K562 (cell line): ENCODE data around the gene CDC23. TPM values are rescaled to one million over a fixed set of nuclear protein-coding genes. Genes with fewer than 3 reads are reported as not detected.

Source experiments
- ATAC-seq: fragments of 200-7000 bp; cut with Tn5 transposase; 3 replicates; pipeline ENCODE4 v1.9.1; 2020; ENCODE audit warnings: moderate library complexity
- BruUV-seq: library from RNA; stranded (reverse); fragments of 400-500 nt; replicated peaks from 2 replicates; lab custom pipeline; 2021; lab: Mats Ljungman, UMichigan
- CTCF ChIA-PET: fragments of 300-600 bp; formaldehyde crosslinking; extraction: SDS; loops from one replicate; lab custom pipeline; 2021; ENCODE audit warnings: low intra/inter-chr PET ratio; lab: Yijun Ruan, JAX
- POLR2A ChIA-PET: fragments of 300-600, 350-650 bp; sonication (Branson Sonifier 250); formaldehyde crosslinking; extraction: SDS; loops from one replicate; lab custom pipeline; 2021; ENCODE audit warnings: antibody characterized with exemption, inconsistent platforms; lab: Yijun Ruan, JAX
- DNase-seq, 4 experiments: peaks; one replicate each; pipeline versions ENCODE4 v3.0.0 to v3.0.0-alpha.2; 2011 to 2018; ENCODE audit warnings: low spot score in 3 of 4, mixed read lengths in 3 of 4; ENCODE audit errors: extremely low read depth in 1 of 4
- FAIRE-seq: peaks from 2 replicates; lab custom pipeline; 2011; peaks lifted over from hg19 to GRCh38; lab: Jason Lieb, UNC
- H2AFZ ChIP-seq: 2 replicates; pipeline ENCODE4 v1.6.0; 2011; ENCODE audit warnings: low read depth, low read length, control low read depth, inconsistent platforms
- H3K27ac ChIP-seq: fragments of 200-600 bp; 3 replicates; pipeline ENCODE4 v1.8.0; 2011; ENCODE audit warnings: low read depth, mild to moderate bottlenecking, control low read depth, inconsistent platforms, low read length, moderate library complexity, mixed read lengths; ENCODE audit errors: extremely low read depth
- H3K27me3 ChIP-seq, 2 experiments: fragments of 300-600 bp in 1 of 2; 2 replicates in 1 of 2; 3 replicates in 1 of 2; pipeline versions ENCODE4 v1.6.0 to v1.8.0; 2011; ENCODE audit warnings: inconsistent platforms in 2 of 2, low read length in 2 of 2, mild to moderate bottlenecking in 1 of 2, mixed read lengths in 1 of 2, moderate library complexity in 1 of 2; ENCODE audit not compliant: control insufficient read depth in 2 of 2, insufficient read depth in 2 of 2
- H3K36me3 ChIP-seq: fragments of 300-600 bp; 3 replicates; pipeline ENCODE4 v1.8.0; 2011; ENCODE audit warnings: mild to moderate bottlenecking, low read length, inconsistent platforms; ENCODE audit not compliant: control insufficient read depth, insufficient read depth
- H3K4me1 ChIP-seq, 2 experiments: fragments of 200-600 bp in 1 of 2; replicated peaks in 1 of 2; 2 replicates in 1 of 2; 3 replicates in 1 of 2; pipeline versions ENCODE4 v1.5.1 to v1.8.0; 2011; ENCODE audit warnings: inconsistent platforms in 2 of 2, low read length in 2 of 2, mild to moderate bottlenecking in 1 of 2, mixed read lengths in 1 of 2, moderate library complexity in 1 of 2; ENCODE audit not compliant: control insufficient read depth in 2 of 2, insufficient read depth in 2 of 2
- H3K4me2 ChIP-seq: 2 replicates; pipeline ENCODE4 v1.6.1; 2011; ENCODE audit warnings: low read length, control low read depth, inconsistent platforms, mixed read lengths; ENCODE audit not compliant: insufficient read depth
- H3K4me3 ChIP-seq: fragments of 200-600 bp; sonication (generic), shearing (Covaris generic); 2 replicates; pipeline ENCODE4 v1.5.1; 2016; ENCODE audit warnings: control low read depth, inconsistent platforms
- H3K79me2 ChIP-seq: fragments of 200-600 bp; 3 replicates; pipeline ENCODE4 v1.8.0; 2011; ENCODE audit warnings: low read length, inconsistent platforms; ENCODE audit not compliant: control insufficient read depth, insufficient read depth
- H3K9ac ChIP-seq, 2 experiments: 2 replicates each; pipeline versions ENCODE4 v1.6.0 to v1.6.1; 2011; ENCODE audit warnings: low read depth in 2 of 2, low read length in 2 of 2, control low read depth in 1 of 2, inconsistent platforms in 1 of 2, mild to moderate bottlenecking in 1 of 2, mixed read lengths in 1 of 2; ENCODE audit not compliant: insufficient read depth in 1 of 2
- H3K9me1 ChIP-seq: one replicate; pipeline ENCODE4 v1.6.0; 2011; ENCODE audit warnings: inconsistent platforms, mild to moderate bottlenecking, low read length, moderate library complexity; ENCODE audit not compliant: control insufficient read depth, insufficient read depth
- H3K9me3 ChIP-seq: replicated peaks from 2 replicates; pipeline ENCODE4 v1.5.1; 2011; ENCODE audit warnings: low read depth, low read length, inconsistent platforms; ENCODE audit not compliant: control insufficient read depth, insufficient read depth
- H4K20me1 ChIP-seq: replicated peaks from 2 replicates; pipeline ENCODE4 v1.6.1; 2011; ENCODE audit warnings: low read length, inconsistent platforms, mixed read lengths; ENCODE audit not compliant: control insufficient read depth, insufficient read depth
- FOXJ2 ChIP-seq: fragments of 200-800 bp; sonication (Bioruptor generic); IDR thresholded peaks from 2 replicates; pipeline ENCODE4 v1.6.1; 2016; ENCODE audit warnings: missing genetic modification characterization, missing compliant biosample characterization
- MEF2A ChIP-seq: IDR thresholded peaks from 2 replicates; pipeline ENCODE4 v1.6.1; 2011; ENCODE audit warnings: low read depth, mild to moderate bottlenecking, low read length, moderate library complexity; ENCODE audit not compliant: control insufficient read depth
- NFYB ChIP-seq: IDR thresholded peaks from 2 replicates; pipeline ENCODE4 v1.6.1; 2011; ENCODE audit warnings: mild to moderate bottlenecking, moderate library complexity; ENCODE audit not compliant: insufficient read length; ENCODE audit errors: extremely low read depth
- PHB2 ChIP-seq: fragments of 450-650 bp; IDR thresholded peaks from 2 replicates; pipeline ENCODE4 v1.6.1; 2017; ENCODE audit warnings: low read depth
- PHF8 ChIP-seq: fragments of 200-600 bp; sonication (generic); IDR thresholded peaks from 2 replicates; pipeline ENCODE4 v1.6.1; 2012; ENCODE audit warnings: mixed run types, mild to moderate bottlenecking, inconsistent platforms, low read length, moderate library complexity, borderline replicate concordance
- SAFB ChIP-seq: fragments of 200-400 bp; formaldehyde crosslinking; IDR thresholded peaks from 2 replicates; pipeline ENCODE4 v1.6.1; 2017; ENCODE audit warnings: low read depth, low read length, borderline replicate concordance
- SRF ChIP-seq, 2 experiments: fragments of 250-450, 450-650 bp in 1 of 2; sonication (Bioruptor Pico) in 1 of 2; sonication (generic) in 1 of 2; formaldehyde crosslinking; IDR thresholded peaks; 2 replicates each; pipeline versions ENCODE4 v1.5.0 to v1.5.1; 2020 to 2022; ENCODE audit warnings: mild to moderate bottlenecking in 1 of 2, missing genetic modification reagents in 1 of 2
- TRIM28 ChIP-seq: fragments of 450-650 bp; IDR thresholded peaks from 2 replicates; pipeline ENCODE4 v1.6.1; 2017
- ZNF3 ChIP-seq: fragments of 250-450 bp; sonication (Bioruptor Pico); IDR thresholded peaks from 2 replicates; pipeline ENCODE4 v1.5.0; 2021; ENCODE audit warnings: mild to moderate bottlenecking, moderate library complexity
- WGBS: fragments of 100-300 bp; shearing (Covaris generic); methylation state at CpG from one replicate; pipeline ENCODE4 v1.1.6; 2016; ENCODE audit warnings: low coverage, mixed read lengths; ENCODE audit not compliant: insufficient coverage; ENCODE audit errors: missing lambda C conversion rate; 5-methylcytosine and 5-hydroxymethylcytosine counted together
- in situ Hi-C: fragments of 300-500 bp; cut with MboI; formaldehyde crosslinking; loops from 4 replicates; pipeline ENCODE4 v1.15.0; 2018; ENCODE audit warnings: inconsistent platforms, mixed read lengths
- intact Hi-C: fragments of 100-400 bp; cut with micrococcal nuclease; formaldehyde crosslinking; loops from 2 replicates; pipeline ENCODE4 v1.14.2; 2022
- polyA plus RNA-seq, 8 experiments: library from polyadenylated mRNA; depleted of rRNA in 4 of 8; stranded (reverse) in 5 of 8; unstranded in 3 of 8; fragments of >200 nt; fragmentation: Nextera tagmentation in 2 of 8; fragmentation: Illumina TruSeq in 1 of 8; extraction: Ambion mirVana in 2 of 8; extraction: Trizol in 1 of 8; gene quantifications; 2 replicates each; pipeline versions ENCODE4 v1.2.1 to v1.2.3, GENCODE V29; 2011 to 2014; ENCODE audit warnings: inconsistent platforms in 1 of 8, missing spikeins in 1 of 8
- total RNA-seq, 7 experiments: library from RNA; depleted of rRNA in 6 of 7; stranded (reverse); fragments of >200 nt in 6 of 7; fragmentation: Illumina TruSeq in 2 of 7; extraction: Trizol in 2 of 7; gene quantifications; 2 replicates each; pipeline versions ENCODE4 v1.2.1 to v1.2.3, GENCODE V29; 2011 to 2021; ENCODE audit warnings: low replicate concordance in 1 of 7
- TF ChIP-seq, protein P1 (sequence below): sonication (generic); formaldehyde crosslinking; IDR thresholded peaks from 2 replicates; pipeline ENCODE4 v1.8.0; 2022; ENCODE audit warnings: mild to moderate bottlenecking, low read depth, missing genetic modification reagents
- TF ChIP-seq, protein P2 (sequence below): sonication (generic); formaldehyde crosslinking; IDR thresholded peaks from 2 replicates; pipeline ENCODE4 v1.8.1; 2023; ENCODE audit warnings: mild to moderate bottlenecking, missing genetic modification reagents
- TF ChIP-seq, protein P3 (sequence below): fragments of 250-450 bp; sonication (Bioruptor Pico); IDR thresholded peaks from 2 replicates; pipeline ENCODE4 v1.8.0; 2021; ENCODE audit warnings: moderate library complexity, mild to moderate bottlenecking, inconsistent platforms
- TF ChIP-seq, protein P4 (sequence below): fragments of 450-650 bp; IDR thresholded peaks from 2 replicates; pipeline ENCODE4 v1.6.1; 2016; ENCODE audit warnings: mild to moderate bottlenecking
- TF ChIP-seq, protein P5 (sequence below): fragments of 450-650 bp; formaldehyde crosslinking; IDR thresholded peaks from 2 replicates; pipeline ENCODE4 v1.4.0; 2022; ENCODE audit warnings: missing genetic modification characterization

The CDC23 gene
- total and polyA plus RNA-seq, 9 of the 15 experiments (the other 6 are each of a cell fraction or from before 2014, with no cell fraction given): 34.5 to 157 (median 65.5) TPM

DNA sequence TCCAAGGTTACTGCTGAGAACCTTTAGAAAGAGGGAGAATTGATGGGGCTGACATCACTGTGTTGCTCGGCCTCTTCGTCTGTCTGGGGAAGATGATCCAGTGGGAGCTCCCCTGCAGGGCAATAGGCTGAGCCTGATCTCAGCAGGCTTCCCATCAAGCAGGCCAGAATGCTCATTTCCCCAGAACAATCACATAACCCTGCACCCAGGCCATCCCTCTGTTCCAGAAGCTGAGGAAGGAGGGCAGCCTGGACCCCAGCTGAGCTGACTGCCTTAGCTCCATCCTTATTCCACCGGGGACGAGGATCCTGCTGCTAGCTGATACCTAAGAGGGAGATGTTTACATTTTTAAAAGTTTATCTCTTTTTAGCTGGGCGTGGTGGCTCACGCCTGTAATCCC lies 11.6 kb upstream of the CDC23 start (continued):
- TF ChIP-seq, protein P1, sequence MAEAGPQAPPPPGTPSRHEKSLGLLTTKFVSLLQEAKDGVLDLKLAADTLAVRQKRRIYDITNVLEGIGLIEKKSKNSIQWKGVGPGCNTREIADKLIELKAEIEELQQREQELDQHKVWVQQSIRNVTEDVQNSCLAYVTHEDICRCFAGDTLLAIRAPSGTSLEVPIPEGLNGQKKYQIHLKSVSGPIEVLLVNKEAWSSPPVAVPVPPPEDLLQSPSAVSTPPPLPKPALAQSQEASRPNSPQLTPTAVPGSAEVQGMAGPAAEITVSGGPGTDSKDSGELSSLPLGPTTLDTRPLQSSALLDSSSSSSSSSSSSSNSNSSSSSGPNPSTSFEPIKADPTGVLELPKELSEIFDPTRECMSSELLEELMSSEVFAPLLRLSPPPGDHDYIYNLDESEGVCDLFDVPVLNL: no peak
- TF ChIP-seq, all 486 proteins: peak for 0

DNA sequence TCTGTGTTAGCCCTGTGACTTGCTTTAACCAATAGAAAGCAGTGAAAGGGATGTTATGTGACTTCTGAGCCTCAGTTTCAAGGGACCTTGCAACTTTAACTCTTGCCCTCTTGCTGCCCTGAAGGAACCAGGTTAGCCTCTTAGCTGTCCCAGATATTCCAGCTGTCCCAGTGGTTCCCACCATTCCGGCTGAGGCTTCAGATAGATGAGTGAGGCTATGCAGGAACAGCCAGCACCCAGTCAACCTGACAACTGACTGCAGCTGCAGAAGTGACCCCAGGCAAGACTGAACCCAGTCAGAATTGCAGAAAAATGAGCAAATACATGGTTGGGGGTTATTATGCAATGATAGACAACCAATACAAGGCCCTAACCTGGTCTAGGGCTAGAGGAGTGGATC lies 10.4 kb upstream of the CDC23 start:
- Histone ChIP-seq H3K79me2 (no peaks in the 10 kb centered on the region), H4K20me1 (no peaks in the 10 kb centered on the region), H3K9me3 (peaks cover 8% of the 10 kb centered on the region), H2AFZ (peak overlapping the region; percentile 85), H3K36me3 (no peaks in the 10 kb centered on the region; the same call in 2 of the 3 replicates), H3K4me1 (peaks cover 0 to 4% of the 10 kb centered on the region in 2 experiments; a peak in 2 of 5 replicates), H3K27ac (no peak overlapping the region), H3K4me2 (no peak overlapping the region), H3K9ac (no peak overlapping the region), H3K4me3 (no peak overlapping the region), H3K9me1 (no peaks in the 10 kb centered on the region), H3K27me3 (no peaks in the 10 kb centered on the region)
- in situ Hi-C loops (no loop called here), intact Hi-C loops (loop anchor here (2.0 kb wide), 1 partner anchor 187 kb away; no protein-coding TSS in a partner anchor)
- POLR2A ChIA-PET: interaction anchor here (0.5 to 2.8 kb wide), 5 partner anchors 9 to 115 kb away, joined by 3 to 13 read pairs (median 8); partner anchors contain the start of genes CDC23 and FAM53C
- ATAC-seq (no peak; the same call in 1 of the 3 replicates), FAIRE-seq (no peak), DNase-seq (no peak)
- CTCF ChIA-PET: interaction anchor here (0.6 to 1.1 kb wide), 2 partner anchors 59 to 356 kb away, joined by 3 to 4 read pairs; no protein-coding TSS in a partner anchor
- 73% methylated on average over 1 of the region's 1 CpG for WGBS
- BruUV-seq: no TSS peak
- no peak for TF ChIP-seq NFYB
- TF ChIP-seq TRIM28: no peak
- TF ChIP-seq, protein P2, sequence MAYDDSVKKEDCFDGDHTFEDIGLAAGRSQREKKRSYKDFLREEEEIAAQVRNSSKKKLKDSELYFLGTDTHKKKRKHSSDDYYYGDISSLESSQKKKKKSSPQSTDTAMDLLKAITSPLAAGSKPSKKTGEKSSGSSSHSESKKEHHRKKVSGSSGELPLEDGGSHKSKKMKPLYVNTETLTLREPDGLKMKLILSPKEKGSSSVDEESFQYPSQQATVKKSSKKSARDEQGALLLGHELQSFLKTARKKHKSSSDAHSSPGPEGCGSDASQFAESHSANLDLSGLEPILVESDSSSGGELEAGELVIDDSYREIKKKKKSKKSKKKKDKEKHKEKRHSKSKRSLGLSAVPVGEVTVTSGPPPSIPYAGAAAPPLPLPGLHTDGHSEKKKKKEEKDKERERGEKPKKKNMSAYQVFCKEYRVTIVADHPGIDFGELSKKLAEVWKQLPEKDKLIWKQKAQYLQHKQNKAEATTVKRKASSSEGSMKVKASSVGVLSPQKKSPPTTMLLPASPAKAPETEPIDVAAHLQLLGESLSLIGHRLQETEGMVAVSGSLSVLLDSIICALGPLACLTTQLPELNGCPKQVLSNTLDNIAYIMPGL (CRISPR knock-in tag): no peak
- TF ChIP-seq SRF (CRISPR knock-in tag; IDR thresholded peaks at IDR 0.05): no peak
- no peak for TF ChIP-seq ZNF3 (CRISPR knock-in tag)
- TF ChIP-seq, protein P3, sequence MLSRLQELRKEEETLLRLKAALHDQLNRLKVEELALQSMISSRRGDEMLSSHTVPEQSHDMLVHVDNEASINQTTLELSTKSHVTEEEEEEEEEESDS: no peak
- TF ChIP-seq, protein P4, sequence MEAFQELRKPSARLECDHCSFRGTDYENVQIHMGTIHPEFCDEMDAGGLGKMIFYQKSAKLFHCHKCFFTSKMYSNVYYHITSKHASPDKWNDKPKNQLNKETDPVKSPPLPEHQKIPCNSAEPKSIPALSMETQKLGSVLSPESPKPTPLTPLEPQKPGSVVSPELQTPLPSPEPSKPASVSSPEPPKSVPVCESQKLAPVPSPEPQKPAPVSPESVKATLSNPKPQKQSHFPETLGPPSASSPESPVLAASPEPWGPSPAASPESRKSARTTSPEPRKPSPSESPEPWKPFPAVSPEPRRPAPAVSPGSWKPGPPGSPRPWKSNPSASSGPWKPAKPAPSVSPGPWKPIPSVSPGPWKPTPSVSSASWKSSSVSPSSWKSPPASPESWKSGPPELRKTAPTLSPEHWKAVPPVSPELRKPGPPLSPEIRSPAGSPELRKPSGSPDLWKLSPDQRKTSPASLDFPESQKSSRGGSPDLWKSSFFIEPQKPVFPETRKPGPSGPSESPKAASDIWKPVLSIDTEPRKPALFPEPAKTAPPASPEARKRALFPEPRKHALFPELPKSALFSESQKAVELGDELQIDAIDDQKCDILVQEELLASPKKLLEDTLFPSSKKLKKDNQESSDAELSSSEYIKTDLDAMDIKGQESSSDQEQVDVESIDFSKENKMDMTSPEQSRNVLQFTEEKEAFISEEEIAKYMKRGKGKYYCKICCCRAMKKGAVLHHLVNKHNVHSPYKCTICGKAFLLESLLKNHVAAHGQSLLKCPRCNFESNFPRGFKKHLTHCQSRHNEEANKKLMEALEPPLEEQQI: no peak
- TF ChIP-seq FOXJ2 (tag): no peak
- no peak for TF ChIP-seq PHB2
- no peak for TF ChIP-seq SAFB
- TF ChIP-seq MEF2A: no peak
- TF ChIP-seq, protein P5, sequence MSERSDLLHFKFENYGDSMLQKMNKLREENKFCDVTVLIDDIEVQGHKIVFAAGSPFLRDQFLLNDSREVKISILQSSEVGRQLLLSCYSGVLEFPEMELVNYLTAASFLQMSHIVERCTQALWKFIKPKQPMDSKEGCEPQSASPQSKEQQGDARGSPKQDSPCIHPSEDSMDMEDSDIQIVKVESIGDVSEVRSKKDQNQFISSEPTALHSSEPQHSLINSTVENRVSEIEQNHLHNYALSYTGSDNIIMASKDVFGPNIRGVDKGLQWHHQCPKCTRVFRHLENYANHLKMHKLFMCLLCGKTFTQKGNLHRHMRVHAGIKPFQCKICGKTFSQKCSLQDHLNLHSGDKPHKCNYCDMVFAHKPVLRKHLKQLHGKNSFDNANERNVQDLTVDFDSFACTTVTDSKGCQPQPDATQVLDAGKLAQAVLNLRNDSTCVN (CRISPR knock-in tag): no peak
- no peak for TF ChIP-seq PHF8
